K562 (cell line): ENCODE measurements around the gene POLR3H. TPM values are rescaled to one million over a fixed set of nuclear protein-coding genes. Genes with fewer than 3 reads are reported as not detected.

Source experiments
- ATAC-seq: fragments of 200-7000 bp; cut with Tn5 transposase; 3 replicates; pipeline ENCODE4 v1.9.1; 2020; ENCODE audit warnings: moderate library complexity
- BruUV-seq: library from RNA; stranded (reverse); fragments of 400-500 nt; replicated peaks from 2 replicates; lab custom pipeline; 2021; lab: Mats Ljungman, UMichigan
- CTCF ChIA-PET: fragments of 300-600 bp; formaldehyde crosslinking; extraction: SDS; loops from one replicate; lab custom pipeline; 2021; ENCODE audit warnings: low intra/inter-chr PET ratio; lab: Yijun Ruan, JAX
- POLR2A ChIA-PET: fragments of 300-600, 350-650 bp; sonication (Branson Sonifier 250); formaldehyde crosslinking; extraction: SDS; loops from one replicate; lab custom pipeline; 2021; ENCODE audit warnings: antibody characterized with exemption, inconsistent platforms; lab: Yijun Ruan, JAX
- DNase-seq, 4 experiments: peaks; one replicate each; pipeline versions ENCODE4 v3.0.0 to v3.0.0-alpha.2; 2011 to 2018; ENCODE audit warnings: low spot score in 3 of 4, mixed read lengths in 3 of 4; ENCODE audit errors: extremely low read depth in 1 of 4
- FAIRE-seq: peaks from 2 replicates; lab custom pipeline; 2011; peaks lifted over from hg19 to GRCh38; lab: Jason Lieb, UNC
- H2AFZ ChIP-seq: 2 replicates; pipeline ENCODE4 v1.6.0; 2011; ENCODE audit warnings: low read depth, low read length, control low read depth, inconsistent platforms
- H3K27ac ChIP-seq: fragments of 200-600 bp; 3 replicates; pipeline ENCODE4 v1.8.0; 2011; ENCODE audit warnings: low read depth, mild to moderate bottlenecking, control low read depth, inconsistent platforms, low read length, moderate library complexity, mixed read lengths; ENCODE audit errors: extremely low read depth
- H3K27me3 ChIP-seq, 2 experiments: fragments of 300-600 bp in 1 of 2; 2 replicates in 1 of 2; 3 replicates in 1 of 2; pipeline versions ENCODE4 v1.6.0 to v1.8.0; 2011; ENCODE audit warnings: inconsistent platforms in 2 of 2, low read length in 2 of 2, mild to moderate bottlenecking in 1 of 2, mixed read lengths in 1 of 2, moderate library complexity in 1 of 2; ENCODE audit not compliant: control insufficient read depth in 2 of 2, insufficient read depth in 2 of 2
- H3K36me3 ChIP-seq: fragments of 300-600 bp; 3 replicates; pipeline ENCODE4 v1.8.0; 2011; ENCODE audit warnings: mild to moderate bottlenecking, low read length, inconsistent platforms; ENCODE audit not compliant: control insufficient read depth, insufficient read depth
- H3K4me1 ChIP-seq, 2 experiments: fragments of 200-600 bp in 1 of 2; replicated peaks in 1 of 2; 2 replicates in 1 of 2; 3 replicates in 1 of 2; pipeline versions ENCODE4 v1.5.1 to v1.8.0; 2011; ENCODE audit warnings: inconsistent platforms in 2 of 2, low read length in 2 of 2, mild to moderate bottlenecking in 1 of 2, mixed read lengths in 1 of 2, moderate library complexity in 1 of 2; ENCODE audit not compliant: control insufficient read depth in 2 of 2, insufficient read depth in 2 of 2
- H3K4me2 ChIP-seq: 2 replicates; pipeline ENCODE4 v1.6.1; 2011; ENCODE audit warnings: low read length, control low read depth, inconsistent platforms, mixed read lengths; ENCODE audit not compliant: insufficient read depth
- H3K4me3 ChIP-seq: fragments of 200-600 bp; sonication (generic), shearing (Covaris generic); 2 replicates; pipeline ENCODE4 v1.5.1; 2016; ENCODE audit warnings: control low read depth, inconsistent platforms
- H3K79me2 ChIP-seq: fragments of 200-600 bp; 3 replicates; pipeline ENCODE4 v1.8.0; 2011; ENCODE audit warnings: low read length, inconsistent platforms; ENCODE audit not compliant: control insufficient read depth, insufficient read depth
- H3K9ac ChIP-seq, 2 experiments: 2 replicates each; pipeline versions ENCODE4 v1.6.0 to v1.6.1; 2011; ENCODE audit warnings: low read depth in 2 of 2, low read length in 2 of 2, control low read depth in 1 of 2, inconsistent platforms in 1 of 2, mild to moderate bottlenecking in 1 of 2, mixed read lengths in 1 of 2; ENCODE audit not compliant: insufficient read depth in 1 of 2
- H3K9me1 ChIP-seq: one replicate; pipeline ENCODE4 v1.6.0; 2011; ENCODE audit warnings: inconsistent platforms, mild to moderate bottlenecking, low read length, moderate library complexity; ENCODE audit not compliant: control insufficient read depth, insufficient read depth
- H3K9me3 ChIP-seq: replicated peaks from 2 replicates; pipeline ENCODE4 v1.5.1; 2011; ENCODE audit warnings: low read depth, low read length, inconsistent platforms; ENCODE audit not compliant: control insufficient read depth, insufficient read depth
- H4K20me1 ChIP-seq: replicated peaks from 2 replicates; pipeline ENCODE4 v1.6.1; 2011; ENCODE audit warnings: low read length, inconsistent platforms, mixed read lengths; ENCODE audit not compliant: control insufficient read depth, insufficient read depth
- ARNT ChIP-seq, 2 experiments: fragments of 450-650 bp; IDR thresholded peaks; 2 replicates each; pipeline ENCODE4 v1.6.1; 2016; ENCODE audit warnings: mild to moderate bottlenecking in 1 of 2
- ATF2 ChIP-seq: sonication (generic); formaldehyde crosslinking; IDR thresholded peaks from 2 replicates; pipeline ENCODE4 v1.8.1; 2022; ENCODE audit warnings: missing genetic modification reagents
- BACH1 ChIP-seq: fragments of 200-800 bp; sonication (Bioruptor generic); IDR thresholded peaks from 2 replicates; pipeline ENCODE4 v1.6.1; 2016; ENCODE audit warnings: missing genetic modification characterization, missing compliant biosample characterization
- C11orf30 ChIP-seq: fragments of 450-650 bp; IDR thresholded peaks from 2 replicates; pipeline ENCODE4 v1.6.1; 2016; ENCODE audit warnings: low read depth, mild to moderate bottlenecking
- CBFB ChIP-seq: sonication (generic); formaldehyde crosslinking; IDR thresholded peaks from 2 replicates; pipeline ENCODE4 v1.4.0; 2020; ENCODE audit warnings: mild to moderate bottlenecking, missing genetic modification reagents
- CBX3 ChIP-seq, 2 experiments: IDR thresholded peaks; 1 replicate in 1 of 2; 2 replicates in 1 of 2; pipeline ENCODE4 v1.6.1; 2012; ENCODE audit warnings: inconsistent platforms in 2 of 2, low read length in 2 of 2, borderline replicate concordance in 1 of 2, control low read depth in 1 of 2
- FOXK1 ChIP-seq: sonication (generic); formaldehyde crosslinking; IDR thresholded peaks from 2 replicates; pipeline ENCODE4 v1.8.0; 2022; ENCODE audit warnings: missing genetic modification reagents, mild to moderate bottlenecking, borderline replicate concordance
- FOXM1 ChIP-seq, 2 experiments: fragments of 450-650 bp in 1 of 2; sonication (generic) in 1 of 2; formaldehyde crosslinking in 1 of 2; IDR thresholded peaks; 2 replicates each; pipeline versions ENCODE4 v1.6.1 to v1.9.0; 2017 to 2022; ENCODE audit warnings: low read depth in 2 of 2, mild to moderate bottlenecking in 2 of 2, missing genetic modification reagents in 1 of 2, moderate library complexity in 1 of 2
- GTF2F1 ChIP-seq: IDR thresholded peaks from 2 replicates; pipeline ENCODE4 v1.6.1; 2011; ENCODE audit warnings: low read depth, low read length, improper control_type of control experiment
- HLTF ChIP-seq: fragments of 450-650 bp; IDR thresholded peaks from 2 replicates; pipeline ENCODE4 v1.6.1; 2016
- HOMEZ ChIP-seq: fragments of 250-450 bp; sonication (Bioruptor Pico); IDR thresholded peaks from 2 replicates; pipeline ENCODE4 v1.4.0; 2020; ENCODE audit warnings: mild to moderate bottlenecking, moderate library complexity
- MTA3 ChIP-seq: fragments of 450-650 bp; formaldehyde crosslinking; IDR thresholded peaks from 2 replicates; pipeline ENCODE4 v1.6.1; 2017; ENCODE audit warnings: mild to moderate bottlenecking, borderline replicate concordance
- NFIC ChIP-seq: fragments of 450-650 bp; IDR thresholded peaks from 2 replicates; pipeline ENCODE4 v1.6.1; 2017; ENCODE audit warnings: mild to moderate bottlenecking, inconsistent platforms
- NR2F6 ChIP-seq: fragments of 450-650 bp; formaldehyde crosslinking; IDR thresholded peaks from 2 replicates; pipeline ENCODE4 v1.4.0; 2020; ENCODE audit warnings: mild to moderate bottlenecking
- POLR2G ChIP-seq: fragments of 200-400 bp; formaldehyde crosslinking; IDR thresholded peaks from 2 replicates; pipeline ENCODE4 v1.6.1; 2017; ENCODE audit warnings: low read depth, mild to moderate bottlenecking, antibody characterized with exemption, low read length, moderate library complexity
- RBFOX2 ChIP-seq: fragments of 200-400 bp; formaldehyde crosslinking; IDR thresholded peaks from 2 replicates; pipeline ENCODE4 v1.6.1; 2017; ENCODE audit warnings: low read depth, mild to moderate bottlenecking, low read length, moderate library complexity
- RBM22 ChIP-seq: fragments of 200-400 bp; formaldehyde crosslinking; IDR thresholded peaks from 2 replicates; pipeline ENCODE4 v1.6.1; 2018; ENCODE audit warnings: low read length, low read depth; ENCODE audit not compliant: poor library complexity, severe bottlenecking
- RBM39 ChIP-seq: fragments of 200-400 bp; formaldehyde crosslinking; optimal IDR thresholded peaks from 2 replicates; pipeline ENCODE3; 2018; ENCODE audit warnings: low read depth, low read length
- SAP30 ChIP-seq: fragments of 200-600 bp; sonication (generic); IDR thresholded peaks from 2 replicates; pipeline ENCODE4 v1.6.1; 2012; ENCODE audit warnings: borderline replicate concordance, low read depth, mild to moderate bottlenecking, moderate library complexity, low read length, control low read depth, inconsistent platforms; ENCODE audit not compliant: insufficient read depth, poor library complexity, severe bottlenecking
- XRCC3 ChIP-seq: fragments of 450-650 bp; IDR thresholded peaks from 2 replicates; pipeline ENCODE4 v1.6.1; 2017; ENCODE audit warnings: mild to moderate bottlenecking, moderate library complexity
- XRCC5 ChIP-seq: fragments of 200-400 bp; formaldehyde crosslinking; IDR thresholded peaks from 2 replicates; pipeline ENCODE4 v1.6.1; 2017; ENCODE audit warnings: low read depth, mild to moderate bottlenecking, low read length
- ZNF165 ChIP-seq: fragments of 250-450 bp; sonication (Bioruptor Pico); IDR thresholded peaks from 2 replicates; pipeline ENCODE4 v1.4.0; 2020; ENCODE audit warnings: borderline replicate concordance
- WGBS: fragments of 100-300 bp; shearing (Covaris generic); methylation state at CpG from one replicate; pipeline ENCODE4 v1.1.6; 2016; ENCODE audit warnings: low coverage, mixed read lengths; ENCODE audit not compliant: insufficient coverage; ENCODE audit errors: missing lambda C conversion rate; 5-methylcytosine and 5-hydroxymethylcytosine counted together
- in situ Hi-C: fragments of 300-500 bp; cut with MboI; formaldehyde crosslinking; loops from 4 replicates; pipeline ENCODE4 v1.15.0; 2018; ENCODE audit warnings: inconsistent platforms, mixed read lengths
- intact Hi-C: fragments of 100-400 bp; cut with micrococcal nuclease; formaldehyde crosslinking; loops from 2 replicates; pipeline ENCODE4 v1.14.2; 2022
- polyA plus RNA-seq, 8 experiments: library from polyadenylated mRNA; depleted of rRNA in 4 of 8; stranded (reverse) in 5 of 8; unstranded in 3 of 8; fragments of >200 nt; fragmentation: Nextera tagmentation in 2 of 8; fragmentation: Illumina TruSeq in 1 of 8; extraction: Ambion mirVana in 2 of 8; extraction: Trizol in 1 of 8; gene quantifications; 2 replicates each; pipeline versions ENCODE4 v1.2.1 to v1.2.3, GENCODE V29; 2011 to 2014; ENCODE audit warnings: inconsistent platforms in 1 of 8, missing spikeins in 1 of 8
- total RNA-seq, 7 experiments: library from RNA; depleted of rRNA in 6 of 7; stranded (reverse); fragments of >200 nt in 6 of 7; fragmentation: Illumina TruSeq in 2 of 7; extraction: Trizol in 2 of 7; gene quantifications; 2 replicates each; pipeline versions ENCODE4 v1.2.1 to v1.2.3, GENCODE V29; 2011 to 2021; ENCODE audit warnings: low replicate concordance in 1 of 7

The POLR3H gene
- total and polyA plus RNA-seq, 9 of the 15 experiments (the other 6 are each of a cell fraction or from before 2014, with no cell fraction given) = 5.3 to 48.4 (median 22.2) TPM

- H4K20me1 ChIP-seq = no peaks in the 10 kb centered on the region
- no TSS peak for BruUV-seq
- no peak for FAIRE-seq
- ChIA-PET POLR2A (interaction anchor here (0.5 to 1.3 kb wide), 4 partner anchors 15 to 652 kb away, joined by 3 to 5 read pairs (median 4); partner anchors contain the start of gene PMM1), CTCF (no interaction called here)
- peak; percentile 44 for ATAC-seq
- H3K4me2 ChIP-seq = no peak overlapping the region
- peaks cover 6 to 44% of the 10 kb centered on the region in 2 experiments; a peak in 4 of 5 replicates for H3K4me1 ChIP-seq
- in situ Hi-C loops (no loop called here), intact Hi-C loops (no loop called here)
- peak overlapping the region in 1 of 2 experiments; percentile 80; a peak in 2 of 4 replicates for H3K9ac ChIP-seq
- no peaks in the 10 kb centered on the region for H3K79me2 ChIP-seq
- no peak overlapping the region for H2AFZ ChIP-seq
- no peaks in the 10 kb centered on the region for H3K27me3 ChIP-seq
- no peak overlapping the region for H3K4me3 ChIP-seq
- DNase-seq = peak in 1 of 4 experiments; percentile 34
- no peaks in the 10 kb centered on the region for H3K9me1 ChIP-seq
- TF ChIP-seq C11orf30 (no peak), ARNT (IDR thresholded peaks at IDR 0.05) (no peak), MTA3 (no peak), SAP30 (no peak), HLTF (no peak), FOXM1 (IDR thresholded peaks at IDR 0.05; ENCODE audit: low read depth) (no peak), FOXM1 (CRISPR knock-in tag; IDR thresholded peaks at IDR 0.05; ENCODE audit: low read depth) (no peak), ZNF165 (CRISPR knock-in tag) (no peak), FOXK1 (no peak), XRCC5 (no peak), XRCC3 (no peak), HOMEZ (CRISPR knock-in tag) (no peak), RBFOX2 (peak; percentile 37), GTF2F1 (no peak), BACH1 (tag) (no peak), RBM22 (peak; percentile 34), CBX3 (IDR thresholded peaks at IDR 0.05; ENCODE audit: borderline replicate concordance in 1 of 2, low read length in 2 of 2) (no peak), NR2F6 (no peak), CBFB (no peak), POLR2G (peak; percentile 59), ATF2 (no peak), RBM39 (no peak), NFIC (peak; percentile 83)
- H3K36me3 ChIP-seq = peaks cover 13% of the 10 kb centered on the region; the same call in 1 of the 3 replicates
- no peaks in the 10 kb centered on the region for H3K9me3 ChIP-seq
- 83% methylated on average over 12 of the region's 26 CpGs for WGBS
- no peak overlapping the region for H3K27ac ChIP-seq
Observed at GRCh38 chr22:41574847-41575381, 30.6 kb upstream of the POLR3H start.
